ENCODE measurements around the gene CLCNKB. TPM values are rescaled to one million over a fixed set of nuclear protein-coding genes. Genes with fewer than 3 reads are reported as not detected.
"Not testable (repeated sequence)": the region's sequence is repeated elsewhere in the genome, so short reads cannot be mapped to it uniquely, and the experiment has no call there.

Gene CLCNKB
- polyA plus RNA-seq, 4 donors = 37.3 to 73.1 (median 60.9) TPM

DNA sequence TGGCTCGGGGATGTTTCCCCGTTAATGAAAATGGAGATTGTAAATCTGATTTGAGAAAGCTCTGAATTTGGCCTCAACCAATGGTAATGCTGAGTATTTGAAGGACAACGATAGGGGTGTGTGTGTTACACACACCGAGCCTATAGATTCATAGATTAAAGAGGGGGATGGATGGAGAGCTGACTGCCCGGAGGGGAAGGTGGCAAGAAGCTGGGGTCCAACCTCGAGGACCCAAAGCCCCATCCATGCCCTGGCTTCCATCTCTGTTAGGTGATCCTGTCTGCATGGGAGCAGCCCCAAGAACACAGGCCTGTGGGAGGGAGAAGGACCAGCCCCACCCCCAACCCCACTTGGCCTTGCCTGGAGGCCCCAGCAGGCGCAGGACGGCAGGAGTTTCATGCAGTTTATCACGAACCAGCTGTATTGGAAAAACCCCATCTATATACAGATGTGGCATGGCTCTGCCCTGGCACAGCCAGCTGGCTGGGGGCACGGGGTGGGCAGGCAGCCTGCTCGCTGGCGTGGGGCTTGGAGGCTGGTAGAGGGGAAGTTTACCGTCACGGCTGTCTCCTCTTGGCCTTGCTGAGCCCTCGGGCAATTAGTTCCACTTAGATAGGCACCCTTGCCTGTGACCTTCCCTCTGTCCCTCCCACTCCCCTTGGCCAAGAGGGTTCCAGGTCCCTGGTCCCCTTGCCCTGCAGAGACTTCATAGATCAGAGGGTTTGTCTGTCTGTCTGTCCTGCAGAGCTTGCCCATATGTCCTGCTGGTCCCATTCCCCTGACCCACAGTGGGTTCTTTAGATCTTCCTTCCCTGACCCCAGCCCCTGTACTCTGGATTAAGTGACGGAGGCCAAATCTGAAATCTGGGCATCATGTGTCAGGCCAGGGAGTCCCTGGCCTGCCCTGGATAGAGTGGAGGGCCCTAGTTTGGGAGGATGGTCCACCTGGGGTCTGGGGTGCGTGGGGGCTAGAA is 28.8 kb upstream of the CLCNKB start:
- no peak for DNase-seq (ENCODE audit: low read depth in 4 of 4, low spot score in 2 of 4)

DNA sequence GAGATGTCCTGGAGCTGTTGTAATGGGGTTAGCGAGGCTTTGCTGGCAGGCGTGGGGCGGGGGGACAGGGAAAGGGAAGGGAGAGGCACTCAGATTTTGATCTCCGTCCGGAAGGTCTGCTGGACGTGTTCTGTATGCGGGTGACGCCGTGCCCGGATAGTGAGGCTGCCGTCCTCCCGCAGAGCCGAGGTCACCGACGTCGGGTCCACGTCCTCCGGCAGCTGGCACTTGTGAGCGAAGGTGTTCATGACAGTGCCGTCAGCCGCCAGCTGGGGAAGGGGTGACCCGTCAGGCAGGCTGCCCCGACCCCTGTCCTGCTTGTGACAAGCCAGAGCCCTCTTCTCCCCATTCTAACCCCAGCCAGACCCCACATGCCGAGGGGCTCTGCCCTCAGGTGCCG is 28.1 kb upstream of the CLCNKB start:
- DNase-seq (ENCODE audit: low read depth in 4 of 4, low spot score in 2 of 4) = no peak

DNA sequence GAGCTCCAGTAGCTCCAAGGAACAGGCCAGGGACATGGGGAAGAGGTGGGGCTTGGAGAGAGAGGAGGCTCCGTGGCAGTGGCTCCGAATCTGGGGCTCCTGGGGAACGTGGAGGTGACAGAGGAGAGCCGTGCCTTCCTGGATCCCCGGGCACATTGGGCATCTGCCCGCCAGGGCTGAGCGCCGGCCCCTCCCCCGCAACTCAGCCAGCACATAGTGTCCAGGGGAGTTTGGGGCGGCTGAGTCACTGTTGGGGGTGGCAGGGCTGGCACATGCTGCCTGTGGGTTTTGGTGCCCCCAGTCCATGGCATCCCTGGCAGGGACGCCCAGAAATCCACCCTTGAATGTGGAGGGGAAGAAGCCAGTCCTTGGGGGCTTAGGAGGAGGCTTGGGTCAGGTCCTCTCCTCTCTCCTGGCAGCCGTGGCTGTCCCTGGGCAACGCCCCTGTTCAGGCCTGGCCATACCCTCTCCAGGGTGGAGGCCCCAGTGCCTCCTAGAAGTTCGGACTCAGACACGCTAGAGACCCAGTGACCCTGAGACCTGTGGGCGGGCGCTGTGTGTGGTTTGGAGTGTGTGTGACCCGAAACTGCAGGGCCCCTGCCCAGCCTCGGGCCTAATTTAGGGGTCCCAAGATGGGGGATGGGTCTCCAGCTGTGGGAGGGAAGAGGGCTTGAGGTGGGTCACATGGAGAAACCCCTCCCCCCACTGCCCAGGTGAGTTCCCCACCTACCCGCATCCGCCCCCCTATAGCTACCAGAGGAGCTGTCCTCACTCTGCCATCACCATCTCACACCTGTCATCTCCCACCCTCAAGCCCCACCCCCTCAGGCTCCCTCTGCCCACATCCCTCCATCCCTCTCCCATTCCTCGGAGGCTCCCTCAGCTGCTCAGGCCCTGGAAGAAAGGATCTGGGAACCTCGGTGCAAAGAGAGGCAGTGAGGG is 27.4 kb upstream of the CLCNKB start:
- no peak for DNase-seq (ENCODE audit: low read depth in 4 of 4, low spot score in 2 of 4)

DNA sequence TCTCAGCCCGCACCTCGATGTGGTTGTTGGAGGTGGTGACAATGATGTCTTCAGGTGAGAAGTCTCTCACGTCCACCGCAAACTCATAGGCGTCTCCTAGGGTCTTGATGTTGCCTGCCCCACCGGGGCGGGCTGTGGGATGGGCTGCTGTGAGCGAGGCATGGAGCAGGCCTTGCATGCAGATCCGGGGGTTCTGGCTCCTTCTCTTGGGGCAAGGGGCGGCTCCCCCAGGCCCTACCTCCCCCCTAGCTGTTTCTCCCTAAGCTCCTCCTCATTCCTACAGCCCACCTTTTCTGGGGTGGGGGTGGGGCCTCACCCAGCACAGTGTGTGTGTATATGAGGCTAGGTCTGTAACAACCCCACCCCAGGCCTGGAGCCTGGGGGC is 26.5 kb upstream of the CLCNKB start:
- no peak for DNase-seq (ENCODE audit: low read depth in 4 of 4, low spot score in 2 of 4)

DNA sequence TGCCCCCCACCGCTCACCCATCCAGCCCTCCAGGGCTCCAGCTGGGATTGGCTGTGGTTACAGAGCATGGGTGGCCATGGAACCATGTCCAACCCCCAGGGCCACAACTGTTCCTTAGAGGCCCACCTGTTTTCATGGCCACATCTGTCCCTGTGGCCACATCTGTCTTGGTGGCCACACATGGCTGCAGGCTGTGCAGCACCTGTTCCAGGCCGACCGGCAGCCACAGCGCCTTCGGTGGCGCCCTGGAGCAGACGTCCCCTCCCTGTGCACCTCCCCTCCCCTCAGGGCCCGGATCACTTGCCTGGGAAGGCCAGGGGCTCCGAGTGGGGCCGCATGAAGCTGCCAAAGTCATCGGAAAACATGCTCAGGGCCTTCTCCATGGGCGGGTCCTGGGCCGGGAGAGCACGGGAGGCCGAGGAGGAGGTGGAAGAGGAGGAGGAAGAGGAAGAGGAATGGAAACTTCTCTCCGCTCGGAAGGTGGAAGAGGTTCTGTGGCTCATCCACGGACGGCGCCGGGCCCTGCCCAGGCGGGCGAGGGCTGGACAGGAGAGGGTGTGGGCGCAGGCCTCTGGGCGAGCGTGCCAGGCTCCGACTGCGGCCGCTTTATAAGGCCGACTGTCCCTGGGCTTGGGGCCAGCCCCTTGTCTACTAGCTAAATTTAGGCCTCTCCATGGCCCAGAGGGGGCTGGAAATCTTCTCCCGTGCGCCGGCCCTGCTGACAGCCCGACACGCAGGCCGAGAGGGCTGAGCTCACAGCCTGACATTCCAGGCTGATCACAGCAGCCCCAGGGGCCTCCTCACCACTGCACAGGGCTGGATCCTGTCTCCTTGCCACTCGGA is 25.9 kb upstream of the CLCNKB start, which contains the start of gene HSPB7:
Gene HSPB7 (minus strand): TSS at position 583 of the 843 bp plus-strand sequence. CDS start 80 bp downstream, at position 503.
- peak in 1 of 4 donors; percentile 44 for DNase-seq (ENCODE audit: low read depth in 4 of 4, low spot score in 2 of 4)

DNA sequence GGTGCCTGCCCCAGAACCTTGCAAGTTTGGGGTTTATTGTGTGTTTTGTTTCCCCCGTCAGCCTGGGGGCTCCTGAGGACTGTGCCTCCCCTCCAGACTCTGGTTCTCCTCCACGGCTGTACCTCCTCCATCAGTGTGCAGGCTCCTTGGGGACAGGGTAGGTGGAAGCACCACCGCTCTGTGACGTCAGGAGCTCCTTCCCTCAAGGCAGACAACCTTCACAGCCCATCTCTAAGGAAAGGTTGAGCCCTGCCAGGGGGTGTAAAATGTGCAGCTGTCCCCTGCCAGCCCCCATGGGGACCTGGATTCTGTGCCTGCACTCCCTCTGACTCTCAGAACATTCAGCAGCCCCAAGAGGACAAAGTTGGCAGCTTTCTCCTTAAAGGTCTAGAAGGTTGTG is 25.3 kb upstream of the CLCNKB start:
- DNase-seq (ENCODE audit: low read depth in 4 of 4, low spot score in 2 of 4) = no peak

DNA sequence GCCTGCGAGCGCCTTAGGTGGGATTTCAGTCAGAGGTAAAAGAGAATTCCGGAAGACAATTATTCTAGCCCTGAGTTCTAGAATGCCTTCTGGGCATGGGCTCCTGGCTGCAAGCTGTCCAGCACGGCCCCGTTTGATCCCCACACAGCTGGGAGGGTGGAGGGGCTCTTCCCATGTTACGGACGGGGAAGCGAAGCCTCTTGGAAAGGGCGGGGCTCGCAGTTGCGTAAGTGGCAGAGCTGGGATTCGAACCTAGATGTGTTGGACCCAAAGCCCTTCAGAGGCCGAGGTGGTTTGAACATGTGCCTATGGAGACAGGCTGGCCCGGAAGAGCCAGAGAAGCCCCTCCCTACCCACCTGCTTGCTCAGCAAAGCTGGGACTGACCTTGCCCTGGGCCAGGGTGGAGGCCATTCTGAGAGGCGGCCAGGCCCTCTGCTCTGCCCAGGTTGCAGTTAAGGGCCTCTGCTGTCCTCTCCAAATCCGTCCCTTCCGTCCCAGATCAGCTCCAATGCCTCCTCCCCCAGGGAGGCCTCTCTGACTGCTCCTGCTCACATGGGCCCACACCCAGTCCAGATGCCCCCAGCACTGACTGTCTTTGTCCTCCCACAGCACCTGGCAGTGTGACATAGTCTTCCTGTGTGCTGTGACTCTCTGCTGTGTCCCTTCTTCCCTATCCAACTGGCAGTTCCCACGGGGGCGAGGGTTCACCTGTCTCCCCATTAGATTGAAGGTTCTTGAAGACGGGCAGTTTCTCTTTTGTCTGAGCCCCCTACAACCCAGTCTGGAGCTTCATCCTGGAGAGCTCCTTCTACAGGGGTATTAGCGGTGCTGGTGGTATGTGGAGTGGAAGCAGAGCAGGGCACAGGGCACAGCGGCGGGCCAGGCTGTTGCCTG is 24.6 kb upstream of the CLCNKB start:
- DNase-seq (ENCODE audit: low read depth in 4 of 4, low spot score in 2 of 4) = no peak

DNA sequence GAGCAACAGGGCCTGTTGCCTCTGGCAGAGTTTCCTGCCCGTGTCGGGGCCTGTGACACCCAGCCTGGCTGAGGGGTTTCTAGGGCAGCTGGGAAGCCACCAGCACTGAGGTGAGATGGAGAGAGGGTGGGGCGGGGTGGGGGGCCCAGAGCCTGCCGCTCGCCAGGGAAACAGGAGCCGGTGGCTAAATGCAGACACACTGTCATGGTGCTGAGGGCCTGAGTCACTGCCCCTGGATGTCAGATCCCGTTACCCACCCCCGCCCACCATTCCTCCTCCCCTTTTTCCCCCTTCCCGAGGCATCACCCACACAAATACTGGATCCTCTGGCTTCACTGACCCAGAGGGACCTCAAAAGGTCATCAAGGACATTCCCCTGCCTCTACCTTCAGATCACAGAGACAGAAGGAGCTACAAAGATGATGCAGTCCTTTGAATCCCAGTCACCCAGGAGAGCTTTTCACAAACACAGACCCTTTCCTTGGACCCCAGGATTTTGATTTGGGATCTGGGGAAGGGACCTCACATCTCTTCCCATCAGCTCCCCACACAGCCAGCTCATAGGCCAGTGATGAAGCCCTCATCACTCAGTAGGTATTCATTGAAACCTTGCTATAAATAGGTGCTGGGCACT is 23.8 kb upstream of the CLCNKB start:
- no peak for DNase-seq (ENCODE audit: low read depth in 4 of 4, low spot score in 2 of 4)

DNA sequence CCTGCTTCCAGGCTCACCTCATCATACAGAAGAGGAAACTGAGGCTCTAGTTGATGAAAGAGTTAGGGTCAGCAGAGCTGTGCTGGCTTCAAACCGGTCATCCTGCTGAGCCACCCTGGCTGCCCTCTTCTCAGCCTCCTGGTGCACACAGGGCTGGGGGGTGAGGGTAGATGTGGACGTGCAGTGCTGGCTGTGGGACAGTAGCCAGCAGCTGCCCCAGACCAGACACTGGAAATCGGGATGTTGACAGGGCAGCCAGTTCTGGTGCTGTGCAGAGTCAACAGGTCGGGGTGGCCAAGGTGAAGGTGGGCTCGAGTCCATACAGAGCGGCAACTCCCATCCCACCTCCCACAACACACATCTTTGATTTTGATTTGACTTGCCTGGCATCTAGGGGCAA is 23.3 kb upstream of the CLCNKB start:
- DNase-seq (ENCODE audit: low read depth in 4 of 4, low spot score in 2 of 4) = no peak

DNA sequence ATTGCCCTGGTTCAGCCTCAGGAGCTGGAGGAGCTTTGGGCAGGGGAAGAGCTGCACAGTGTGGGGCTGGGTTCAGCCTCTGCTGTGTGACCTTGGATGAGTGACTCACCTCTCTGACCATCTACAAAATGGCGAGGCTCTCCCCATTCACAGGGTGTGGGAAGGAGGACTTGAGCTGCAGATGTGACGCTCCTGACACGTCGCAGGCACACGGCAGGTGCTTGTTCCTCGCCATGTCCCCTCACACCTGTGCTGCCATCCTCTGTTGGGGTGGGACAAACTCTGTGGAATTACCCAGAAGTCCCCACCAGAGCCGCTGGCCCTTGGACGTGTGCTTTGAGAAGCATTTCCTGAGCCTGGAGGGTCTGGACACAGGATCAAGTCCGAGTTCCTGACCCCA is 22.7 kb upstream of the CLCNKB start:
- DNase-seq (ENCODE audit: low read depth in 4 of 4, low spot score in 2 of 4) = not testable (repeated sequence)

DNA sequence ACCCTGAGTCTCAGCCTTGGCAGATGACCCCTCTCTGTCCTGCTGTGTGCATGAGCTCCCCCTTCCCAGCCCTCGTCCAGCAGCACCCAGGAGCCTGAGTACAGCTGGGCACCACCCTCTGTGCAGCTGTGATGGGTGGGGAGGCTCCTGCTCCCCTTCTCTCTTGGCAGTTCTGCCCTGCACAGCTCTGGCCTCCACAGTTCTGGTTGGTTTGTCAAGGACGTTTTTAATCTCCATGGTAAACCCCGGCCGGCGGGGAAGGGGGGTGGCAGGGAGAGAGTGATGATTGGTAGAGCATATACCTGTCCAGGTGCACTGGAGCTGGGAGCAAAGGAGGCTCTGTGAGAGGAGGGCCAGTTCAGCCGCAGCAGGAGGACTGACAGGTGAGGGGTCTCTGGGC is 21.9 kb upstream of the CLCNKB start, which contains the start of gene CLCNKA:
Gene CLCNKA (plus strand): TSS at position 356 of the 400 bp plus-strand sequence. CDS start 584 bp downstream, outside the sequence.
- DNase-seq (ENCODE audit: low read depth in 4 of 4, low spot score in 2 of 4) = no peak

DNA sequence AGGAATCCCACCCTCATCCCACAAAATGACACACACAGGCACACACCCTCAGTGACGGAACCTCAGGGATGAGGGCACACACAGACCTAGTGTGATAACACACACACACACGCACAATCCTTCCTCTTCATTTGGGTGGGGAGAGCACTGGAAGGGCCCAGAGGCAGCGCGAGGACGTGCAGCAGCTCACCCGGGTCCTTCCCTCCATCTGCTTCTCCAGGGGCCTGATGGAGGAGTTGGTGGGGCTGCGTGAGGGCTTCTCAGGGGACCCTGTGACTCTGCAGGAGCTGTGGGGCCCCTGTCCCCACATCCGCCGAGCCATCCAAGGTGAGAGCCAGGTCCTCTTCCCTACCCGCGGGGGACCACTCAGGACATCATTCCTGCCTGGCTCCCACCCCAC is 21.2 kb upstream of the CLCNKB start:
- no peak for DNase-seq (ENCODE audit: low read depth in 4 of 4, low spot score in 2 of 4)

DNA sequence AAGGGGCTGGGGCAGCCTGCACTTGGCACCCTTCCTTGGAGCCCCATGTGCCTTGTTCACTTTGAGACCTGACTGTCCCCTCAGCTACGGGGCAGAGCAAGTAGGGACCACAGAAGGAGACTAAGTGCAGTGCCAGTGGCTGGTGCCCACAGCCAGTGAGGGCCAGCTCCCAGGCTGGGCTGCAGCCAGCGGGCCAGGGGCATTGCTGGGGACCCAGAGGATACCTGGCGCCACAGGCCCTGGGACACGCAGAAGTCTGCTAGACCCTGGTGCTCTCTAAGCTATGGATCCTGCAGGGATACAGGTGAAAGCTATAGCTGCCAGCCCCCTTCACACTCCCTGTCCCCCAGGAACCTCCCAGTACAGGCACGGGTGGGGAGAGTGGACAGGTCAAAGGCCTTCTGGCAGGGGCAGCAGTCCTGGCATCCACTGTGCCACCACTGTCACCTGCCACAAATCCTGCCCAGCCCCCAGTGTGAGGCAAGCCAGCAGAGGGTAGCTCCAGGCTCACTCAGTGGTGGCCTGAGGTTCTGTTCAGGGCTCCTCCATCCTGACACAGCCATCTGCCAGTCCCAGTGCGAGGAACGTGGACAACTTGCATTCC is 20.4 kb upstream of the CLCNKB start:
- no peak for DNase-seq (ENCODE audit: low read depth in 4 of 4, low spot score in 2 of 4)

DNA sequence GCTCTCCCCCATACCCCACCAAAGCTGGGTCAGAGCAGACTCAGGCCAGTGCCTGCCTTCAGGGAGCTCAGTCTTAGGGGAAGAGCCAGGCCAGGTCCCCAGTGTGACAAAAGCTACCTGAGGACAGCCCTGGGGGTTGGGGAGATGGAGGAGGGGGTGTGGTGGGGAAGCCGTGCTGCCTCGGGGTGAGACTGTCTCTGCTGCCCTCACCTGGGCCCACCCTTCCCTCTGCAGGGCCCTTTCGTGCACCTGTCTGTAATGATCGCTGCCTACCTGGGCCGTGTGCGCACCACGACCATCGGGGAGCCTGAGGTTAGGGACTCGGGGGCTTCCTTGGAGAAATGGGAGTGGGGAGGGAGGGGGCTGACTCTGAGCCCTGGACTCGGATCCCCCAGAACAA is 17.3 kb upstream of the CLCNKB start:
- not testable (repeated sequence) for DNase-seq (ENCODE audit: low read depth in 4 of 4, low spot score in 2 of 4)

DNA sequence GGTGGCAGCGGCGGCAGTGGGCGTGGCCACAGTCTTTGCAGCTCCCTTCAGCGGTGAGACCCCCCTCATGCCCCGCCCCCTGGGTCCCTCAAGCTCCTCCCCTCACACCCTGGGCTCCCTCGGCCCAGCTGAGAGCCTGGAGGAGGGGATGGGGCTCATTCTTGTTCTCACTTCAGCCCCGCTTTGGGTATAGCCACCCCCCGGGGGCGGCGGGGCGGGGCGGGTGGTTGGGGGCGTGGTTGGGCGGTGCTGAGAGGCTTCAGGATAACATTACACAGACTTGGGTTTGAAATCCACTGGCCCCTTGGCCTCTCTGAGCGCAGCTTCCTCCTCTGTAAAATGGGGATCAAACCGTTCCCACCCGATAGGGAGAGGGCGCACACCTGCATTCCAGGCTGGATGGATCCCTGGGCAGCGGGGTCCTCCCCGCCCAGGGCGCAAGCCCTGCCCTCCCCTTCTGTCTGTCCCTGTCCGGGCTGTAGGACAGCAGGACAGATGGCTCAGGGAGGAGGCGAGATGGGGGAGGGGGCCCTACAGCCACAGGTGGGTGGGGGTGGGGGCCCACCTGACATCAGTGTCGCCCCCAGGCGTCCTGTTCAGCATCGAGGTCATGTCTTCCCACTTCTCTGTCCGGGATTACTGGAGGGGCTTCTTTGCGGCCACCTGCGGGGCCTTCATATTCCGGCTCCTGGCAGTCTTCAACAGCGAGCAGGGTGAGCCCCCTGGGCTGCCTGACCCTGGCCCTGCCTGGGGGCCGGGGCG is 16.7 kb upstream of the CLCNKB start:
- DNase-seq (ENCODE audit: low read depth in 4 of 4, low spot score in 2 of 4) = no peak

DNA sequence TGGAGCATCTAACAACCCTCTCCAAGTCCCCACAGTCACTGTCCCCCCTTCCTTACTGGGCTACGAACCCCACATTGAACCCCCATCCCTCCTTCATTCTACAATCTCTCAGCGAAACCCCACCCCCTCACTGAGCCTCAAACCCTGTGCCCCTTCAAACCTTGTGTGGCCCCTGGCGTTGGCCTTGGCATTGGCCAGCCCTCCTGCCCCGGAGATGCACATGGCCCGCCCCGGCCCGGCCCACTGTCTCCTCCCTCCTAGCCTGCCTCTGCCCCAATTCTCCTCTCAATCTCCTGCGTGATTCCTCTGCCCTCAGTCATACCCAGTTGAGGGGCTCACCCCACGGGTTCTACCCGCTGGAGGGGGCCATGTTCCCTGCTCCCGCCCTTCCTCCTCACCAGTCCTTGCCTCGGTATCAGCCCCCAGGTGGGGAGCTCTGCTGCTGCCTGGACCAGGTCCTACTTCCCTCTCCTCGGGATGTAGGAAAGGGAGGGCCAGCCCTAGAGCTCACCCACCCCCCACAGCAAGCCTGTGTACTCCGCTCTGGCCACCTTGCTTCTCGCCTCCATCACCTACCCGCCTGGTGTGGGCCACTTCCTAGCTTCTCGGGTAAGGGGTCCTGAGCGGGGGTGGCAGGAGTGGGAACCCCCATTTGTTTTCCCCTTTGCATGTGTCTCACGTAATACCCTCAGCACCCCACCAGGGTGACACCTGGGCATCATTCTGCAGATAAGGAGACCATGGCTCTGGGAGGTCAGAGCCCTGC is 15.2 kb upstream of the CLCNKB start:
- no peak for DNase-seq (ENCODE audit: low read depth in 4 of 4, low spot score in 2 of 4)

DNA sequence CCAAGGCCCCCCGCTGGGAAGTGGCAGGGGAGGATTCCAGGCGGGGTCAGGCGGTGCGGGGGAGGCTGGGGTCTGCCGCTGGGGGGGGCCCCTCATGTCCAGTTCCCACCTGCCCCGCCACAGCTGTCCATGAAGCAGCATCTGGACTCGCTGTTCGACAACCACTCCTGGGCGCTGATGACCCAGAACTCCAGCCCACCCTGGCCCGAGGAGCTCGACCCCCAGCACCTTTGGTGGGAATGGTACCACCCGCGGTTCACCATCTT is 14.6 kb upstream of the CLCNKB start:
- DNase-seq (ENCODE audit: low read depth in 4 of 4, low spot score in 2 of 4) = not testable (repeated sequence)
